Astrocyte (in vitro differentiated cells and primary cell): ENCODE measurements around the gene CASP14.

Source experiments
- CTCF ChIP-seq: IDR thresholded peaks from 2 replicates; pipeline ENCODE4 v1.5.1; 2011; ENCODE audit warnings: low read depth, mild to moderate bottlenecking, inconsistent platforms, low read length, moderate library complexity; ENCODE audit not compliant: insufficient read depth
- EZH2 ChIP-seq: IDR thresholded peaks from 2 replicates; pipeline ENCODE4 v1.6.1; 2012; ENCODE audit warnings: mild to moderate bottlenecking, low read length, inconsistent platforms; ENCODE audit not compliant: insufficient read depth

GRCh38 chr19:15047680-15048079, 1.6 kb upstream of the CASP14 start:
- no peak for TF ChIP-seq CTCF
- no peak for TF ChIP-seq EZH2
